GM19025 (cell line): Measurements from ENCODE around the gene GLCE.

ENCODE experiments used
- ATAC-seq: cut with Tn5 transposase; IDR thresholded peaks from one replicate; pipeline ENCODE4 v1.9.1; 2021; ENCODE audit warnings: mild to moderate bottlenecking, low read depth, moderate library complexity; ENCODE audit not compliant: unreplicated experiment

The GLCE gene

GRCh38 chr15:69194025-69194827 lies 33.8 kb downstream of the GLCE start:
- no peak for ATAC-seq

- no peak for ATAC-seq
These were observed 34.4 kb downstream of the GLCE start for GRCh38 chr15:69194854-69195253.

- ATAC-seq, result no peak
These were observed 40.7 kb downstream of the GLCE start for GRCh38 chr15:69200832-69201745.

- no peak for ATAC-seq
These were observed 45.6 kb downstream of the GLCE start for GRCh38 chr15:69206079-69206478.

- ATAC-seq, result no peak
These were observed 49.2 kb downstream of the GLCE start for GRCh38 chr15:69209661-69210060.

- no peak for ATAC-seq
These were observed 50.1 kb downstream of the GLCE start for GRCh38 chr15:69210574-69210973.

- no peak for ATAC-seq
These were observed 53.4 kb downstream of the GLCE start for GRCh38 chr15:69213786-69214185.

GRCh38 chr15:69215314-69216035 lies 55.0 kb downstream of the GLCE start:
- ATAC-seq, result no peak

- ATAC-seq, result no peak
These were observed 56.9 kb downstream of the GLCE start for GRCh38 chr15:69217381-69217780.

GRCh38 chr15:69219690-69220089 lies 59.3 kb downstream of the GLCE start:
- ATAC-seq, result no peak

- ATAC-seq, result no peak
These were observed 61.6 kb downstream of the GLCE start for GRCh38 chr15:69222002-69222474.

- ATAC-seq, result no peak
These were observed 62.8 kb downstream of the GLCE start for GRCh38 chr15:69223083-69223813.

- ATAC-seq, result no peak
These were observed 63.9 kb downstream of the GLCE start for GRCh38 chr15:69224383-69224782.

GRCh38 chr15:69225355-69226022 lies 65.1 kb downstream of the GLCE start:
- ATAC-seq, result no peak

- no peak for ATAC-seq
These were observed 65.6 kb downstream of the GLCE start for GRCh38 chr15:69226023-69226355.

GRCh38 chr15:69232144-69232543 lies 71.7 kb downstream of the GLCE start:
- no peak for ATAC-seq

- no peak for ATAC-seq
These were observed 72.3 kb downstream of the GLCE start for GRCh38 chr15:69232765-69233164.

- ATAC-seq, result no peak
These were observed 74.2 kb downstream of the GLCE start for GRCh38 chr15:69234676-69235075.

GRCh38 chr15:69236505-69236904 lies 76.1 kb downstream of the GLCE start:
- no peak for ATAC-seq

GRCh38 chr15:69237718-69238117 lies 77.3 kb downstream of the GLCE start:
- no peak for ATAC-seq
